Measurements from ENCODE around the gene RNF5.

The RNF5 gene

GRCh38 chr6:32177183-32177787, 920 bp upstream of the RNF5 start (continued):
- TF ChIP-seq ZNF501 (tag by site-specific recombination; IDR thresholded peaks at IDR 0.05) (no peak), ZNF677 (tag by site-specific recombination; IDR thresholded peaks at IDR 0.05) (no peak), ZNF26 (tag by site-specific recombination; IDR thresholded peaks at IDR 0.05) (no peak), ZNF843 (tag by site-specific recombination; IDR thresholded peaks at IDR 0.05) (no peak), ZNF223 (tag by site-specific recombination; IDR thresholded peaks at IDR 0.05) (no peak), ZNF138 (tag by site-specific recombination; IDR thresholded peaks at IDR 0.05; ENCODE audit: borderline replicate concordance) (no peak), ZNF146 (tag by site-specific recombination; IDR thresholded peaks at IDR 0.05) (no peak), GLIS1 (tag by site-specific recombination; IDR thresholded peaks at IDR 0.05) (no peak), ELK4 (IDR thresholded peaks at IDR 0.05; ENCODE audit: borderline replicate concordance, low read depth, low read length) (no peak), ZNF623 (tag by site-specific recombination; IDR thresholded peaks at IDR 0.05) (0 out of 2 replicates have a peak, but pooled peaks have one; percentile 8), KLF1 (tag by site-specific recombination; IDR thresholded peaks at IDR 0.05) (no peak), REST (tag by site-specific recombination; IDR thresholded peaks at IDR 0.05) (no peak), ZNF629 (tag by site-specific recombination; IDR thresholded peaks at IDR 0.05) (peak; percentile 63; the same call in 1 of the 2 replicates), ZNF513 (tag by site-specific recombination; IDR thresholded peaks at IDR 0.05) (no peak), SETDB1 (IDR thresholded peaks at IDR 0.05; ENCODE audit: insufficient read length, low read length) (no peak), ZFP41 (tag by site-specific recombination; IDR thresholded peaks at IDR 0.05; ENCODE audit: borderline replicate concordance) (no peak), OSR2 (tag by site-specific recombination; IDR thresholded peaks at IDR 0.05) (no peak), KLF16 (tag by site-specific recombination; IDR thresholded peaks at IDR 0.05) (peak; percentile 26; the same call in 1 of the 2 replicates), ZNF132 (tag by site-specific recombination; IDR thresholded peaks at IDR 0.05; ENCODE audit: borderline replicate concordance) (no peak), HOXC10 (CRISPR knock-in tag; IDR thresholded peaks at IDR 0.05) (no peak), TSHZ1 (tag by site-specific recombination; IDR thresholded peaks at IDR 0.05; ENCODE audit: borderline replicate concordance) (no peak), ZNF214 (tag by site-specific recombination; IDR thresholded peaks at IDR 0.05; ENCODE audit: borderline replicate concordance) (no peak), ZNF24 (tag by site-specific recombination; IDR thresholded peaks at IDR 0.05) (peak; percentile 37; the same call in 1 of the 2 replicates), AEBP2 (tag by site-specific recombination; IDR thresholded peaks at IDR 0.05; ENCODE audit: borderline replicate concordance) (no peak), ZNF777 (tag by site-specific recombination; IDR thresholded peaks at IDR 0.05; ENCODE audit: borderline replicate concordance) (no peak), BCL11B (tag by site-specific recombination; IDR thresholded peaks at IDR 0.05; ENCODE audit: low read depth) (no peak)

Data from HEK293 (cell line).